ENCODE results near the gene PDCD2L.
A peak's percentile ranks its signal among the peaks of the same experiment; 100 is the strongest.

Gene PDCD2L

DNA sequence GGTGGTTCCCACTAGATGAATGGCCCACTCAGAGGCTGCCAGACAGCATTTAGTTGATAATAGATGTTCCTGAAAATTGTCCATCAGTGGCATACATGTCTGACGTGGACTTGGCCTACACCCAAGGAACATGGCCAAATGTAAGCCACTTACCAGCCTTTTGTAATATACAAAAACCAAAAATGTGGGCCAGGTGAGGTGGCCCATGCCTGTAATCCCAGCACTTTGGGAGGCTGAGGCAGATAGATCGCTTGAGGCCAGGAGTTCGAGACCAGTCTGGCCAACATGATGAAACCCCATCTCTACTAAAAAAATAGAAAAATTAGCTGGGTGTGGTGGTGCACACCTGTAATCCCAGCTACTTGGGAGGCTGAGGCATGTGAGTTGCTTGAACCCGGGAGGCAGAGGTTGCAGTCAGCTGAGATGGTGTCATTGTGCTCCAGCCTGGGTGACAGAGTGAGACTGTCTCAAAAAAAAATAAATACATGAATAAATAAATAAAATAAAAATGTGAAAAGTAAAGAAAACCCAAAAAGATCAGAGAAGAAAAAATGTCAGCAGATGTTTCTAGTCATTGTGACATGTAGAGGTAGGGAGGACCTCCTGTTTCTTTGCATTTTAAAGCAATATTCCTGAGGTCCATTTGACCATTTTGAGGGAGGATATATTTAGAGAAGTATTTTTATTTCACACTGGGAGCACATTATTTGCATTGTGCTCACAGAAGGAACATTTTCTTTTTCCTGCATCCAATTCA, 70.2 kb downstream of the PDCD2L start:
- no peak for DNase-seq

DNA sequence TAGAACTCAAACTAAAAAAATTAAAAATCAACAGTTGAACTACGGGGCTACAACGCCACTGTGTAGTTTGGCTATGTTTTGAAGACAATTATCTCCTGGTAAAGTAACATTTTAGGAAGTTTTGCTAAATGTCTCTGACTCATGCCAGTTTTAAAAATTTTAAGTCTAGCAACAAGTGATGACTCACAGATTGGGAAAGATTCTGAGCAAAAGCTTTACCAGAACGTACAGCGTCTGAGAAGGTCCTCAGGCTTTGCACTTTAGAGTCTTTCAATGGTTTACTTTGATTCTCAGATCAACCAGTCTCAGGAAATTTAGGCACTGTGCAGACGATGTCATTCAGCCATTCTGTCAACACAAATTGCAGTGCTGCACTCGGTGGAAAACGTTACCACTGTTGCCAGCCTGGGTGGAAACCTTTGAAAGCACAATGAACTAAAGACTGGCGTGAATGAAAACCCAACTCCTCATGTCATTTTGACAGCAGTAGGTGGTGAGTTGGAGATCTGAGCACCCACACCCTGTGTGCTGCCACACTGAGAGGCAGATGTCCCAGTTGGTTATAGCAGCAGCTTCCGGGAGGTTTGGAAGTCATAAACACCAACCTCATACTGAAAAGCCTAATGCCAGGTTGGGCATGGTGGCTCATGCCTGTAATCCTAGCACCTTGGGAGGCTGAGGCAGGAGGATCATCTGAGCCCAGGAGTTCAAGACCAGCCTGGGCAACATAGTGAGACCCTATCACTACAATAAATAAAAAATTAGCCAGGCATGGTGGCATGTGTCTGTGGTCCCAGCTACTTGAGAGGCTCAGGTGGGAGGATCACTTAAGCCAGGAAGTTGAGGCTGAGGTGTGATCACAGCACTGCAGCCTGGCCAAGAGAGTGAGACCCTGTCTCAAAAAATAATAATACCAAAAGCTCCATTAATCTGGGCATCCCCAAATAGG, 71.1 kb downstream of the PDCD2L start:
- peak; percentile 5 for DNase-seq
